Islet precursor cell (in vitro differentiated cells): ENCODE measurements around the gene CXorf49B.
"Not testable (repeated sequence)": the region's sequence is repeated elsewhere in the genome, so short reads cannot be mapped to it uniquely, and the experiment has no call there.

Experiments used
- DNase-seq: peaks from one replicate; pipeline ENCODE4 v3.0.0-alpha.2; 2018

CXorf49B gene

DNA sequence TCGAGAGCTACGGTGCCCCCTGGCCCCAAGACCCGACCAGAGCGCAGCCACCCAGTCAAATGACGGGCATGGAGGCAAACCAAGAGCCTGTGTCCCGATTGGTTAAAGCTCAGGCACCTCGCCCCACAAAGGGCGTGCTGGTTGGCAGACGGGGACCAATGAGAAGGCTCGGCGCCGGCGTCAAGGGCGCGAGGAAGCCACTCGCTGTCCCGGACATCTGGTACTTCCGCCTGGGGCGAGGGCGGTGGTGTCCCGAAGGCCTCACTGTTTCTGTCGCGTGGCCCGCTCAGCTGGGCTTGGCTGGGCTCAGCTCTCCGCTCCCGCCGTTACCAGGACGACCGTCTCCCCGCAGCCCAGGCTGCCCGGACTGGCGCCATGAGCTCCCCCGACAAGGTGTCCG, at the start of gene CXorf49B:
Gene CXorf49B (plus strand): TSS at position 301 of the 400 bp plus-strand sequence. CDS start 75 bp downstream, at position 376.
- not testable (repeated sequence) for DNase-seq

GRCh38 chrX:71714064-71714463, 49.1 kb upstream of the CXorf49B start:
- DNase-seq = not testable (repeated sequence)

DNA sequence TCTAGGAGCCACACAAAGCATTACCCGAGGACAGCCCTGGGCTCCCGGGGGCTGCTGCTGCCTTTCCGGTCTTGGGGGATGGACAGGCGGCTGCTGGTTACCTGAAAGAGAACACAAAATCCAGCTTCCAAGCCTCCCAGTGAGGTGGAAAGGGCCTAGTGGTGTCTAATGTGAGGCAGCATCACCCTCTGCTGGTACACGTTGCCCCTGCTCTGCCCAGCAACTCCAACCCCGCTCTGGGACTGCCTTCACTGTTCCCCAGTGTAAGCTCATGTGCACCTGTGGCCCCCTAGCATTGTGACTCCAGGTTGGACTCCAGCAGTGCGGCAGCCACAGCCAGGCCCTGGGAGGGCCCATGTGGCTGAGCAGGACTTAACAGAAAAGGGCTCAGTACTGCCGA, 47.6 kb upstream of the CXorf49B start:
- not testable (repeated sequence) for DNase-seq

DNA sequence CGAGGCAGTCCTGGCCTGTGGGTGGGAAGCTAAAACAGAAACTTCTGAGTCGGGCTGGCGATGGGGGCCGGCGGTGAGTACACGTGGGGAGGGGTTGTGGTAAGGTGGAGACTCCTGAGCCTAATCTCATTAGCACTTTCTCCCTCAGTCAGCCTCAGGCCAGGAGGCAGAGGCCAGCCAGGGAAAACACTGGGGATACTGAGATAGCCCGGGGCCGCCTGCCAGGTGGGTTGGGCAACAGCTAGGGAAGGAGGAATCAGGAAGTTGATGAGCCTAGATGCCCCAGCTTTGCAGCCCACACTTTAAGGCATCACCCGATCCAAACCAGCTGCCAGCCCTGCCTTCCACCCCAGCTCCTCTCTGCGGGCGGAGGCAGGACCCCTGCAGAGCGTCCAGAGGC, 46.8 kb upstream of the CXorf49B start:
- DNase-seq = not testable (repeated sequence)

- not testable (repeated sequence) for DNase-seq
Measured at GRCh38 chrX:71718185-71718584, 45.0 kb upstream of the CXorf49B start, which contains the start of gene CXorf49. Gene CXorf49, minus strand, starts transcription at chrX:71718285. Its CDS starts 134 bp downstream, at chrX:71718151.

GRCh38 chrX:71719195-71719594, 44.0 kb upstream of the CXorf49B start:
- DNase-seq = not testable (repeated sequence)

- not testable (repeated sequence) for DNase-seq
Measured at GRCh38 chrX:71720289-71720886, 42.8 kb upstream of the CXorf49B start.

DNA sequence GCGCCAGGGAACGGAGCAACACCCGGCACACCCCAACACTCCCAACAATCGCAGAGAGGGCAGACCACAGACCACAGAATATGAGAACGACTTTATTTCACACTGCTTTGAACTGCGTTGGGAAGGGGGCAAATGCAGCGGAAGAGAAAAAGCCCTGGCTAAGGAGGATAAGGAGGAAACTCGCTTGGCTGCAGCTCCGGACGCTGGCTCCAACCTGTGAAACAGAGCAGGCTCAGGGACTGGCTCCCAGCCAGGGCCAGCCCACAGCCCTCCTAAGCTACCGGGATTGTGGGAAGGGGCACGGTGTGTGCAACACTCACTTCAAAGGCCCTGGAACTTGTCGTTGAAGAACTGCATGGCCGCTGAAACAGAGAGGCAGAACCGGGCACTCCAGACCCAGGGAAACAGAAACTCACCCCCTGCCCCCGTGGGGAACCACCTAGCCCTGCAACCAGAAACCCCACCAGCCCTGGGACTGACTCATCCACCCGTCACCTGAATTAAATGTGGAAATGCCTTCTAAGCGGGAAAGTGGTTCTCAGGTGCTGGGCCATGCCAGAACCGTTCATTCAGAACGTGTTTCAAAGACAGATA, 2.4 kb upstream of the CXorf49B start:
- DNase-seq = not testable (repeated sequence)

DNA sequence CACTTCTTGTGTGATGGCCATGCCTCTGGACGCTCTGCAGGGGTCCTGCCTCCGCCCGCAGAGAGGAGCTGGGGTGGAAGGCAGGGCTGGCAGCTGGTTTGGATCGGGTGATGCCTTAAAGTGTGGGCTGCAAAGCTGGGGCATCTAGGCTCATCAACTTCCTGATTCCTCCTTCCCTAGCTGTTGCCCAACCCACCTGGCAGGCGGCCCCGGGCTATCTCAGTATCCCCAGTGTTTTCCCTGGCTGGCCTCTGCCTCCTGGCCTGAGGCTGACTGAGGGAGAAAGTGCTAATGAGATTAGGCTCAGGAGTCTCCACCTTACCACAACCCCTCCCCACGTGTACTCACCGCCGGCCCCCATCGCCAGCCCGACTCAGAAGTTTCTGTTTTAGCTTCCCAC, 1.7 kb downstream of the CXorf49B start:
- DNase-seq = not testable (repeated sequence)

GRCh38 chrX:71765613-71766012, 2.5 kb downstream of the CXorf49B start:
- DNase-seq = not testable (repeated sequence)

GRCh38 chrX:71767134-71767533, 4.0 kb downstream of the CXorf49B start:
- DNase-seq = not testable (repeated sequence)

- not testable (repeated sequence) for DNase-seq
Measured at GRCh38 chrX:71778322-71778721, 15.2 kb downstream of the CXorf49B start.

DNA sequence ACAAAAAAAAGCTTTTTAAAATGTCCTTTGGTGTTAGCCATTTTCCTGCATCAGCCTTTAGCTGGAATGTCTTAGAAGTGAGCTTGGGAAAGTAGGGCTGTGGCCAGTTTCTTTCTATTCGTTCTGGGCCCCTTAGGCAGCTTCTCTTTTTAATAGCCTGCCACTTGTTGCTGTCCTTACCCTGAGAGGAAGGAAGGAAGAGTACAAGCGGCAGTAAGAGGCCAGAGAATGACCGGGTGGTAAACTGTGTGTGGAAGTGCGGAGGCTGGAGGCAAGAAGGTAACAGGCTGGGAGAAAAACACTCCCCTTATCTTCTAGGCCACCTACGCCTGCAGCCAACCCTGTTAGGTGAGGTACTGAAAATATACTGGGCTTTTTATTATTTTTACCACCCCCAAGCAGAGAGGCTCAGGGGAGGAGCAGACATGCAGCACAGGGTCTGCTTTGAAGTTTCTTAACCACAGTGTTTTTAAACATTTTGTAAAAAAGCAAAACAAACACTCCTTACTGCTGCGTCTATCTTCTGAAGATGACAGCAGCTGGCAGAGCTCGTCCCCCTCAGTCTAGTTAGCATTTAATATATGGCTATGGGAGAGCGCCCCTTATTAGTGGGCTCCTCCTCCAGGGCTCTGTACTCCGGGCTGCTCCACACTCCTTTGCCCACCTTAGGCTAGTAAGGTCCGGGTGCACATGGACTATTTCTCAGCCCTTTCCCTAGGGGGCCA, 19.2 kb downstream of the CXorf49B start:
- DNase-seq = not testable (repeated sequence)

DNA sequence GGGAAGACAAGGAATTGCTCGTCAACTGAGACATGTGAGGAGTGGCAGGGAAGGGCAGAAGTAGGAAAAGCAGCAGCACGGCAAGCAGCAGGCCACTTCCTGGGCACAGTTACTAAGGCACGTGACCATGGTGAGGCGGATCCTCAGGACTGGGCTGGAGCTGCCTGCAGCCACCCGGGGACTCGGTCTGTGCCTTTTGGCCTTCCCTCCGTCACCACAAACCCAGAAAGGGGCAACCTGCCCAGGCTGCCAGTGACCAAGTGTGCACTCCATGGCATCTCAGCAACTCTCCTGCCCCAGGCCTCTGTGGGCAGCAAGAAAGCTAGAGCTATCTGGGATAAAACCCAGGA, 19.8 kb downstream of the CXorf49B start:
- not testable (repeated sequence) for DNase-seq

GRCh38 chrX:71783569-71784347, 20.6 kb downstream of the CXorf49B start:
- DNase-seq = not testable (repeated sequence)

GRCh38 chrX:71784348-71784983, 21.3 kb downstream of the CXorf49B start:
- not testable (repeated sequence) for DNase-seq

GRCh38 chrX:71806450-71806849, 43.3 kb downstream of the CXorf49B start:
- DNase-seq = not testable (repeated sequence)

DNA sequence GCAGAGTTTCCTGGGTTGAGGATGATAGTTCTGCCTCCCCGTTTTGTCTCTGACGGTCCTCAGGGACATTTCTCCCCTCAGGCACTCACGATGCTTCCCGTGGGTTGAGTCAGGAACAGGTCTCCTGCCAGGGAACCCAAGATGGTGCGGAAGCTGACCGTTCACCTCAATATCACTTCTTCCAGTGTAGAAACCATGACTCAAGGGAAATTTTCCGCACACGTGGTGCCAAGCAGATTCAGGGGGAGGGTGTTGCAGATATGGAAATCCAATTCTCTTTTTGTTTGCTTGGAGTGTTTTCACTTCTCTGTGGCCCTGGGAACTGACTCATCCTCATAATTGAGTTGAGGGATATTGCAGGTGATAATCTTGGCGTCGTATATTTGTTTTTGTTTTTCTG, 46.7 kb downstream of the CXorf49B start:
- no peak for DNase-seq

DNA sequence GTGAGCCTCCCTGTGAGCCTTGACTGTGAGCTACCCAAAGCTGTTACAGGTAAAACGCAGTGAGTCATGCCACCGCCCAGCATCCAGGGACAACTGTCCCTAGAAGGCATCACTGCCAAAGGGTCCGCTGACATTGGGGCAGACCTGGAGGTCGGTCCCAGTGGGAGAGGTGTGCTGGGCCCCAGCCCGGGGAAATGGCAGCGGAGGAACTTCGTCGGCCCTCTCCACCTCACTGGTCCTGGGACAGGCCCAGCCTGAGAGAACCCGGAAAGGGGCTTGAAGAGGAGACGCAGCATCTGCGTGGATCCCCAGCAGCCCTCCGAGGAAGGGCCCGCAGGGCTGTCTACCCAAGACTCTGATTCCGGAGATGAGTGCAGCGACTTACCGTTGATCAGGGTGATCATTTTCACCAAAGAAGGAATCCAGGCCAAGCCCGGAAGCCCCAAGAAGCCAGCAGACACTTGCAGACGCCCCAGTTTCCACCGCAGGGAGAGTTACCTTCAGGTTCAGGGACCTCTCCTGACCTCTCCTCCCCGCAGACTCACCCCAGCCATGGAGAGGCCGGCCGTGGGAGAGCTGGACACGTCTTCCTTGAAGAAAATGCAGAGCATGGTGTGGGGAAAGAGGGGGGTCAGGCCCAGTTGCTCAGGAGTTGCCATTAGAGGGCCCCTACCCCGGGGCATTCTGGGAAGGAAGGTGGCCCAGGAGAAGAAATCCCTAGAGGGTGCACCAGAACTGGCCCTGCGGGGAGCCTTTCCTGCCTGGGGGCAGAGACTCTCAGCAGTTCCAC, 51.2 kb downstream of the CXorf49B start:
- no peak for DNase-seq

DNA sequence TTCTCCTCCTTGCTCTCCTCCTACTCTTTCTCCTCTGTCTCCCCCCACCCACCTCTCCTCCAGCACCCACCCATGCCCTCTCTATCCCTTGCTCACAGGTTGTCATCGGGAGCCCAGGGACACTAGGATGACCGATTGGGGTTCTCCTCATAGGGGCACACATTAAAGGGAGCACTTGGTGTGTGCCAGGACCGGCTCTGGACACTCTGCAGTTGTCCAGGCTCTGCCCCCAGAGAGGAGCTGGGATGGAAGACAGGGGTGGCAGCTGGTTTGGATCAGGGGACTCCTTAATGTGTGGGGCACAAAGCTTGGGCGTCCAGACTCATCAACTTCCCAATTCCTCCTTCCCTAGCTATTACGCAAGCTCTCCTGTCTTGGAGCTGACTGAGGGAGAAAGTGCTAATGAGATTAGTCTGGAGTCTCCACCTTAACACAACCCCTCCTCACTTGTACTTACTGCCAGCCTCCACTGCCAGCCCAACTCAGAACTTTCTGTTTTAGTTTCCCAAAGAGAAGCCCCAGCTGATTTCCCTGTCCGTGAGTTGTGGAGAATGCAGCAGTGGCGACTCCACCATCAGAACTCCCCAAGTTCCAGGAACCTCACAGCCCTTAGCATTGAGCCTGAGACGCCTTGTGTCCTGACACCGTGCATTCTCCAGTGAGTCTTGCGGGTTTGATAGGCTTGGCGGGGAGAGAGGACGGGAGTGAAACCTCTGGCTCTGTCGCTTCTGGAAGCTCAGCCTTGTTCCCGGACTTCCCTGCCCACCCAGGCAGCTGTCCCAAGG, 52.2 kb downstream of the CXorf49B start:
- no peak for DNase-seq

DNA sequence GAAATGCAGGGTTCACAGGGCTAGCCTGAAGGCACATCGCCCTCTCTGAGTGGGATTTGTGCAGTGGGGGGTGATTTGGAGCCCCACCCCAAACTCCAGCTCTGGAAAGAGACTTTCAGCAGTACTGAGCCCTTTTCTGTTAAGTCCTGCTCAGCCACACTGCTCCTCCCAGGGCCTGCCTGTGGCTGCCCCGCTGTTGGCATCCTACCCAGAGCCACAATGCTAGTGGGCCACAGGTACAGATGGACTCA, 52.7 kb downstream of the CXorf49B start:
- DNase-seq = no peak
